Endothelial cell of umbilical vein (primary cell): ENCODE measurements around the gene HNRNPK. TPM values are rescaled to one million over a fixed set of nuclear protein-coding genes. Genes with fewer than 3 reads are reported as not detected.

ENCODE experiments used
- BruUV-seq: library from RNA; stranded (reverse); fragments of 400-500 nt; replicated peaks from 2 replicates; lab custom pipeline; 2021; lab: Mats Ljungman, UMichigan
- CTCF ChIA-PET: fragments of 300-600, 350-600 bp; sonication (Branson Sonifier 250); formaldehyde crosslinking; loops from one replicate; lab custom pipeline; 2021; ENCODE audit warnings: antibody characterized with exemption, inconsistent platforms; lab: Charles Lee
- POLR2A ChIA-PET: fragments of 300-600, 350-600 bp; sonication (Branson Sonifier 250); formaldehyde crosslinking; loops from one replicate; lab custom pipeline; 2021; ENCODE audit warnings: antibody characterized with exemption, inconsistent platforms; lab: Charles Lee
- DNase-seq: peaks from one replicate; pipeline ENCODE4 v3.0.0-alpha.2; 2011; ENCODE audit warnings: low read depth, low spot score
- FAIRE-seq: peaks from 2 replicates; lab custom pipeline; 2011; peaks lifted over from hg19 to GRCh38; lab: Jason Lieb, UNC
- H2AFZ ChIP-seq: 2 replicates; pipeline ENCODE4 v1.6.0; 2012; ENCODE audit warnings: low read depth, low read length, control low read depth, inconsistent platforms
- H3K27ac ChIP-seq: 2 replicates; pipeline ENCODE4 v1.5.1; 2011; ENCODE audit warnings: low read depth, mild to moderate bottlenecking, control low read depth, low read length, moderate library complexity; ENCODE audit not compliant: insufficient read depth
- H3K27me3 ChIP-seq, 2 experiments: 2 replicates each; pipeline versions ENCODE4 v1.6.0 to v1.6.1; 2011; ENCODE audit warnings: low read length in 2 of 2, mixed read lengths in 1 of 2; ENCODE audit not compliant: control insufficient read depth in 2 of 2, insufficient read depth in 2 of 2
- H3K36me3 ChIP-seq, 2 experiments: 2 replicates in 1 of 2; 3 replicates in 1 of 2; pipeline ENCODE4 v1.5.1; 2011; ENCODE audit warnings: low read length in 2 of 2, mild to moderate bottlenecking in 1 of 2, moderate library complexity in 1 of 2; ENCODE audit not compliant: control insufficient read depth in 2 of 2, insufficient read depth in 2 of 2; ENCODE audit errors: extremely low read depth in 1 of 2
- H3K4me1 ChIP-seq: 3 replicates; pipeline ENCODE4 v1.5.1; 2011; ENCODE audit warnings: mild to moderate bottlenecking, low read length; ENCODE audit not compliant: control insufficient read depth, insufficient read depth; ENCODE audit errors: extremely low read depth
- H3K4me2 ChIP-seq: 2 replicates; pipeline ENCODE4 v1.6.1; 2011; ENCODE audit warnings: low read length, control low read depth, mixed read lengths; ENCODE audit not compliant: insufficient read depth
- H3K4me3 ChIP-seq, 3 experiments: fragments of 200-600 bp in 1 of 3; sonication (generic), shearing (Covaris generic) in 1 of 3; replicated peaks in 1 of 3; 2 replicates each; pipeline ENCODE4 v1.5.1; 2011 to 2016; ENCODE audit warnings: control low read depth in 3 of 3, low read length in 3 of 3, mild to moderate bottlenecking in 2 of 3, inconsistent platforms in 1 of 3, low read depth in 1 of 3, moderate library complexity in 1 of 3; ENCODE audit not compliant: insufficient read depth in 1 of 3
- H3K79me2 ChIP-seq: 2 replicates; pipeline ENCODE4 v1.6.0; 2012; ENCODE audit warnings: low read length, inconsistent platforms; ENCODE audit not compliant: control insufficient read depth, insufficient read depth
- H3K9ac ChIP-seq: replicated peaks from 2 replicates; pipeline ENCODE3; 2011; ENCODE audit warnings: low read length, control low read depth; ENCODE audit not compliant: insufficient read depth; ENCODE audit errors: extremely low read depth
- H3K9me1 ChIP-seq: replicated peaks from 3 replicates; pipeline ENCODE4 v1.6.0; 2011; ENCODE audit warnings: mild to moderate bottlenecking, low read length; ENCODE audit not compliant: control insufficient read depth, insufficient read depth; ENCODE audit errors: extremely low read depth
- H3K9me3 ChIP-seq: replicated peaks from 2 replicates; pipeline ENCODE4 v1.5.1; 2012; ENCODE audit warnings: low read length, inconsistent platforms; ENCODE audit not compliant: control insufficient read depth, insufficient read depth
- H4K20me1 ChIP-seq: replicated peaks from 2 replicates; pipeline ENCODE3; 2011; ENCODE audit warnings: mild to moderate bottlenecking, low read length; ENCODE audit not compliant: control insufficient read depth, insufficient read depth; ENCODE audit errors: extremely low read depth
- EZH2 ChIP-seq: IDR thresholded peaks from 2 replicates; pipeline ENCODE4 v1.6.1; 2012; ENCODE audit warnings: borderline replicate concordance, low read depth, mild to moderate bottlenecking, moderate library complexity, low read length, inconsistent platforms; ENCODE audit not compliant: severe bottlenecking
- FOS ChIP-seq: IDR thresholded peaks from 2 replicates; pipeline ENCODE4 v1.6.1; 2011; ENCODE audit warnings: mild to moderate bottlenecking, low read length, moderate library complexity, borderline replicate concordance; ENCODE audit not compliant: insufficient read depth
- GATA2 ChIP-seq: IDR thresholded peaks from 2 replicates; pipeline ENCODE4 v1.7.0; 2011; ENCODE audit warnings: low read depth, mild to moderate bottlenecking, moderate library complexity, mixed read lengths, low read length; ENCODE audit not compliant: insufficient read length, insufficient read depth
- JUN ChIP-seq: IDR thresholded peaks from 2 replicates; pipeline ENCODE4 v1.6.1; 2011; ENCODE audit warnings: borderline replicate concordance, low read depth; ENCODE audit not compliant: insufficient read length, insufficient read depth
- MAX ChIP-seq: IDR thresholded peaks from 2 replicates; pipeline ENCODE4 v1.6.1; 2011; ENCODE audit not compliant: insufficient read depth, insufficient read length
- MYC ChIP-seq: IDR thresholded peaks from one replicate; pipeline ENCODE4 v1.6.1; 2011; ENCODE audit warnings: mild to moderate bottlenecking, low read depth, low read length
- POLR2A ChIP-seq: IDR thresholded peaks from 2 replicates; pipeline ENCODE4 v1.6.1; 2012; ENCODE audit warnings: low read depth, mild to moderate bottlenecking, control low read depth, low read length
- POLR2AphosphoS5 ChIP-seq: IDR thresholded peaks from 2 replicates; pipeline ENCODE4 v1.6.1; 2012; ENCODE audit warnings: low read depth, mild to moderate bottlenecking, control low read depth, low read length, moderate library complexity; ENCODE audit not compliant: insufficient read depth
- dilution Hi-C: fragments of 300-500 bp; cut with MboI; formaldehyde crosslinking; loops from one replicate; pipeline ENCODE4 v1.15.0; 2019; ENCODE audit warnings: low sequenced_read_pairs; ENCODE audit not compliant: extremely low pct_ligation_motif_present
- intact Hi-C: fragments of 100-400 bp; cut with micrococcal nuclease; formaldehyde crosslinking; loops from one replicate; pipeline ENCODE4 v1.10.0; 2022
- polyA plus RNA-seq, 4 experiments: library from polyadenylated mRNA; depleted of rRNA in 3 of 4; stranded (reverse) in 3 of 4; unstranded in 1 of 4; fragments of >200 nt; gene quantifications; 2 replicates each; pipeline versions ENCODE4 v1.2.1 to v1.2.3, GENCODE V29; 2011 to 2012; ENCODE audit warnings: missing spikeins in 1 of 4
- total RNA-seq: library from RNA; stranded (reverse); gene quantifications from 2 replicates; pipeline ENCODE4 v1.2.3, GENCODE V29; 2021
- TF ChIP-seq, protein P1 (sequence below), 2 donors: IDR thresholded peaks; 1 replicate in 1 of 2; 2 replicates in 1 of 2; pipeline ENCODE4 v1.5.1; 2011; ENCODE audit warnings: low read length in 2 of 2, mild to moderate bottlenecking in 2 of 2, moderate library complexity in 2 of 2, control low read depth in 1 of 2, inconsistent platforms in 1 of 2, low read depth in 1 of 2; ENCODE audit not compliant: insufficient read depth in 1 of 2; ENCODE audit errors: extremely low read depth in 1 of 2

Gene HNRNPK
- total and polyA plus RNA-seq, 2 donors (not counting 3 experiments of a cell fraction or from before 2014, with no cell fraction given): 399 to 663 TPM

GRCh38 chr9:83927591-83927990 is 52.4 kb downstream of the HNRNPK start:
- Histone ChIP-seq H3K9me1 (no peaks in the 10 kb centered on the region), H3K36me3 (no peaks in the 10 kb centered on the region), H3K4me2 (no peak overlapping the region), H3K27me3 (peaks cover 0 to 4% of the 10 kb centered on the region in 2 experiments), H3K79me2 (no peaks in the 10 kb centered on the region), H3K9ac (no peak overlapping the region), H3K9me3 (no peaks in the 10 kb centered on the region), H3K4me1 (no peaks in the 10 kb centered on the region), H3K4me3 (no peak overlapping the region), H2AFZ (no peak overlapping the region), H4K20me1 (no peaks in the 10 kb centered on the region), H3K27ac (no peak overlapping the region)
- intact Hi-C loops (no loop called here), dilution Hi-C loops (no loop called here)
- POLR2A ChIA-PET: no interaction called here
- CTCF ChIA-PET: no interaction called here
- no TSS peak for BruUV-seq
- no peak for DNase-seq
- TF ChIP-seq GATA2 (no peak), MYC (no peak), MAX (no peak), JUN (no peak), FOS (no peak), POLR2A (no peak), EZH2 (no peak), POLR2AphosphoS5 (no peak)
- TF ChIP-seq, protein P1, sequence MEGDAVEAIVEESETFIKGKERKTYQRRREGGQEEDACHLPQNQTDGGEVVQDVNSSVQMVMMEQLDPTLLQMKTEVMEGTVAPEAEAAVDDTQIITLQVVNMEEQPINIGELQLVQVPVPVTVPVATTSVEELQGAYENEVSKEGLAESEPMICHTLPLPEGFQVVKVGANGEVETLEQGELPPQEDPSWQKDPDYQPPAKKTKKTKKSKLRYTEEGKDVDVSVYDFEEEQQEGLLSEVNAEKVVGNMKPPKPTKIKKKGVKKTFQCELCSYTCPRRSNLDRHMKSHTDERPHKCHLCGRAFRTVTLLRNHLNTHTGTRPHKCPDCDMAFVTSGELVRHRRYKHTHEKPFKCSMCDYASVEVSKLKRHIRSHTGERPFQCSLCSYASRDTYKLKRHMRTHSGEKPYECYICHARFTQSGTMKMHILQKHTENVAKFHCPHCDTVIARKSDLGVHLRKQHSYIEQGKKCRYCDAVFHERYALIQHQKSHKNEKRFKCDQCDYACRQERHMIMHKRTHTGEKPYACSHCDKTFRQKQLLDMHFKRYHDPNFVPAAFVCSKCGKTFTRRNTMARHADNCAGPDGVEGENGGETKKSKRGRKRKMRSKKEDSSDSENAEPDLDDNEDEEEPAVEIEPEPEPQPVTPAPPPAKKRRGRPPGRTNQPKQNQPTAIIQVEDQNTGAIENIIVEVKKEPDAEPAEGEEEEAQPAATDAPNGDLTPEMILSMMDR (IDR thresholded peaks at IDR 0.05; ENCODE audit: extremely low read depth in 1 of 2, insufficient read depth in 1 of 2, low read depth in 1 of 2, low read length in 2 of 2): no peak
- FAIRE-seq: no peak
